Measurements from ENCODE around the gene BRINP1.

Gene BRINP1

GRCh38 chr9:119368681-119369581 is at the start of gene BRINP1:
Gene BRINP1 (minus strand): TSS chr9:119369435. CDS start chr9:119313355, 56,080 bp downstream.
- DNase-seq, result no peak

GRCh38 chr9:119418721-119419120 is 49.5 kb upstream of the BRINP1 start:
- no peak for DNase-seq

- DNase-seq, result no peak
These were observed 47.6 kb upstream of the BRINP1 start for GRCh38 chr9:119416793-119417192.

- DNase-seq, result no peak
These were observed 43.2 kb upstream of the BRINP1 start for GRCh38 chr9:119412399-119412798.

- DNase-seq, result no peak
These were observed 40.3 kb upstream of the BRINP1 start for GRCh38 chr9:119409552-119409951.

GRCh38 chr9:119400606-119401005 is 31.4 kb upstream of the BRINP1 start:
- no peak for DNase-seq

GRCh38 chr9:119398350-119398749 is 29.1 kb upstream of the BRINP1 start:
- no peak for DNase-seq

- no peak for DNase-seq
These were observed 22.6 kb upstream of the BRINP1 start for GRCh38 chr9:119391878-119392277.

GRCh38 chr9:119375892-119376291 is 6.7 kb upstream of the BRINP1 start:
- DNase-seq, result no peak

GRCh38 chr9:119372951-119373350 is 3.7 kb upstream of the BRINP1 start:
- no peak for DNase-seq

- DNase-seq, result no peak
These were observed 1.6 kb upstream of the BRINP1 start for GRCh38 chr9:119370816-119371215.

- DNase-seq, result no peak
These were observed 588 bp upstream of the BRINP1 start for GRCh38 chr9:119369680-119370366.

- DNase-seq, result no peak
These were observed 1.1 kb downstream of the BRINP1 start for GRCh38 chr9:119368179-119368578.

- DNase-seq, result no peak
These were observed 1.6 kb downstream of the BRINP1 start for GRCh38 chr9:119367683-119368075.

GRCh38 chr9:119366909-119367682 is 2.1 kb downstream of the BRINP1 start:
- no peak for DNase-seq

GRCh38 chr9:119365291-119366027 is 3.8 kb downstream of the BRINP1 start:
- DNase-seq, result no peak

- DNase-seq, result no peak
These were observed 9.0 kb downstream of the BRINP1 start for GRCh38 chr9:119360237-119360636.

GRCh38 chr9:119357336-119358096 is 11.7 kb downstream of the BRINP1 start:
- DNase-seq, result no peak

- DNase-seq, result no peak
These were observed 19.8 kb downstream of the BRINP1 start for GRCh38 chr9:119349351-119349825.

- DNase-seq, result no peak
These were observed 25.9 kb downstream of the BRINP1 start for GRCh38 chr9:119343059-119343990.

GRCh38 chr9:119339056-119339455 is 30.2 kb downstream of the BRINP1 start:
- no peak for DNase-seq
